K562 (cell line): ENCODE measurements around the gene COL26A1. TPM values are rescaled to one million over a fixed set of nuclear protein-coding genes. Genes with fewer than 3 reads are reported as not detected.

Experiments
- ATAC-seq: fragments of 200-7000 bp; cut with Tn5 transposase; 3 replicates; pipeline ENCODE4 v1.9.1; 2020; ENCODE audit warnings: moderate library complexity
- BruUV-seq: library from RNA; stranded (reverse); fragments of 400-500 nt; replicated peaks from 2 replicates; lab custom pipeline; 2021; lab: Mats Ljungman, UMichigan
- CTCF ChIA-PET: fragments of 300-600 bp; formaldehyde crosslinking; extraction: SDS; loops from one replicate; lab custom pipeline; 2021; ENCODE audit warnings: low intra/inter-chr PET ratio; lab: Yijun Ruan, JAX
- POLR2A ChIA-PET: fragments of 300-600, 350-650 bp; sonication (Branson Sonifier 250); formaldehyde crosslinking; extraction: SDS; loops from one replicate; lab custom pipeline; 2021; ENCODE audit warnings: antibody characterized with exemption, inconsistent platforms; lab: Yijun Ruan, JAX
- DNase-seq, 4 experiments: peaks; one replicate each; pipeline versions ENCODE4 v3.0.0 to v3.0.0-alpha.2; 2011 to 2018; ENCODE audit warnings: low spot score in 3 of 4, mixed read lengths in 3 of 4; ENCODE audit errors: extremely low read depth in 1 of 4
- FAIRE-seq: peaks from 2 replicates; lab custom pipeline; 2011; peaks lifted over from hg19 to GRCh38; lab: Jason Lieb, UNC
- H2AFZ ChIP-seq: 2 replicates; pipeline ENCODE4 v1.6.0; 2011; ENCODE audit warnings: low read depth, low read length, control low read depth, inconsistent platforms
- H3K27ac ChIP-seq: fragments of 200-600 bp; 3 replicates; pipeline ENCODE4 v1.8.0; 2011; ENCODE audit warnings: low read depth, mild to moderate bottlenecking, control low read depth, inconsistent platforms, low read length, moderate library complexity, mixed read lengths; ENCODE audit errors: extremely low read depth
- H3K27me3 ChIP-seq, 2 experiments: fragments of 300-600 bp in 1 of 2; 2 replicates in 1 of 2; 3 replicates in 1 of 2; pipeline versions ENCODE4 v1.6.0 to v1.8.0; 2011; ENCODE audit warnings: inconsistent platforms in 2 of 2, low read length in 2 of 2, mild to moderate bottlenecking in 1 of 2, mixed read lengths in 1 of 2, moderate library complexity in 1 of 2; ENCODE audit not compliant: control insufficient read depth in 2 of 2, insufficient read depth in 2 of 2
- H3K36me3 ChIP-seq: fragments of 300-600 bp; 3 replicates; pipeline ENCODE4 v1.8.0; 2011; ENCODE audit warnings: mild to moderate bottlenecking, low read length, inconsistent platforms; ENCODE audit not compliant: control insufficient read depth, insufficient read depth
- H3K4me1 ChIP-seq, 2 experiments: fragments of 200-600 bp in 1 of 2; replicated peaks in 1 of 2; 2 replicates in 1 of 2; 3 replicates in 1 of 2; pipeline versions ENCODE4 v1.5.1 to v1.8.0; 2011; ENCODE audit warnings: inconsistent platforms in 2 of 2, low read length in 2 of 2, mild to moderate bottlenecking in 1 of 2, mixed read lengths in 1 of 2, moderate library complexity in 1 of 2; ENCODE audit not compliant: control insufficient read depth in 2 of 2, insufficient read depth in 2 of 2
- H3K4me2 ChIP-seq: 2 replicates; pipeline ENCODE4 v1.6.1; 2011; ENCODE audit warnings: low read length, control low read depth, inconsistent platforms, mixed read lengths; ENCODE audit not compliant: insufficient read depth
- H3K4me3 ChIP-seq: fragments of 200-600 bp; sonication (generic), shearing (Covaris generic); 2 replicates; pipeline ENCODE4 v1.5.1; 2016; ENCODE audit warnings: control low read depth, inconsistent platforms
- H3K79me2 ChIP-seq: fragments of 200-600 bp; 3 replicates; pipeline ENCODE4 v1.8.0; 2011; ENCODE audit warnings: low read length, inconsistent platforms; ENCODE audit not compliant: control insufficient read depth, insufficient read depth
- H3K9ac ChIP-seq, 2 experiments: 2 replicates each; pipeline versions ENCODE4 v1.6.0 to v1.6.1; 2011; ENCODE audit warnings: low read depth in 2 of 2, low read length in 2 of 2, control low read depth in 1 of 2, inconsistent platforms in 1 of 2, mild to moderate bottlenecking in 1 of 2, mixed read lengths in 1 of 2; ENCODE audit not compliant: insufficient read depth in 1 of 2
- H3K9me1 ChIP-seq: one replicate; pipeline ENCODE4 v1.6.0; 2011; ENCODE audit warnings: inconsistent platforms, mild to moderate bottlenecking, low read length, moderate library complexity; ENCODE audit not compliant: control insufficient read depth, insufficient read depth
- H3K9me3 ChIP-seq: replicated peaks from 2 replicates; pipeline ENCODE4 v1.5.1; 2011; ENCODE audit warnings: low read depth, low read length, inconsistent platforms; ENCODE audit not compliant: control insufficient read depth, insufficient read depth
- H4K20me1 ChIP-seq: replicated peaks from 2 replicates; pipeline ENCODE4 v1.6.1; 2011; ENCODE audit warnings: low read length, inconsistent platforms, mixed read lengths; ENCODE audit not compliant: control insufficient read depth, insufficient read depth
- CBFA2T3 ChIP-seq: fragments of 450-650 bp; IDR thresholded peaks from 2 replicates; pipeline ENCODE4 v1.6.1; 2017
- CBX2 ChIP-seq: fragments of 200-600 bp; sonication (generic); IDR thresholded peaks from one replicate; pipeline ENCODE4 v1.6.1; 2012; ENCODE audit warnings: mild to moderate bottlenecking, low read length, inconsistent platforms; ENCODE audit not compliant: insufficient read depth, poor library complexity, severe bottlenecking
- MCM3 ChIP-seq: fragments of 450-650 bp; IDR thresholded peaks from 2 replicates; pipeline ENCODE4 v1.6.1; 2016
- ZBTB1 ChIP-seq: sonication (generic); formaldehyde crosslinking; IDR thresholded peaks from 2 replicates; pipeline ENCODE4 v1.8.1; 2023; ENCODE audit warnings: missing genetic modification reagents, low read depth, mild to moderate bottlenecking, borderline replicate concordance
- ZBTB8A ChIP-seq: fragments of 450-650 bp; IDR thresholded peaks from 2 replicates; pipeline ENCODE4 v1.6.1; 2018; ENCODE audit warnings: mild to moderate bottlenecking, moderate library complexity; ENCODE audit not compliant: partially characterized antibody
- ZNF134 ChIP-seq: fragments of 250-450 bp; sonication (Bioruptor Pico); conservative IDR thresholded peaks from 2 replicates; pipeline ENCODE4 v1.4.0; 2020
- WGBS: fragments of 100-300 bp; shearing (Covaris generic); methylation state at CpG from one replicate; pipeline ENCODE4 v1.1.6; 2016; ENCODE audit warnings: low coverage, mixed read lengths; ENCODE audit not compliant: insufficient coverage; ENCODE audit errors: missing lambda C conversion rate; 5-methylcytosine and 5-hydroxymethylcytosine counted together
- in situ Hi-C: fragments of 300-500 bp; cut with MboI; formaldehyde crosslinking; loops from 4 replicates; pipeline ENCODE4 v1.15.0; 2018; ENCODE audit warnings: inconsistent platforms, mixed read lengths
- intact Hi-C: fragments of 100-400 bp; cut with micrococcal nuclease; formaldehyde crosslinking; loops from 2 replicates; pipeline ENCODE4 v1.14.2; 2022
- polyA plus RNA-seq, 8 experiments: library from polyadenylated mRNA; depleted of rRNA in 4 of 8; stranded (reverse) in 5 of 8; unstranded in 3 of 8; fragments of >200 nt; fragmentation: Nextera tagmentation in 2 of 8; fragmentation: Illumina TruSeq in 1 of 8; extraction: Ambion mirVana in 2 of 8; extraction: Trizol in 1 of 8; gene quantifications; 2 replicates each; pipeline versions ENCODE4 v1.2.1 to v1.2.3, GENCODE V29; 2011 to 2014; ENCODE audit warnings: inconsistent platforms in 1 of 8, missing spikeins in 1 of 8
- total RNA-seq, 7 experiments: library from RNA; depleted of rRNA in 6 of 7; stranded (reverse); fragments of >200 nt in 6 of 7; fragmentation: Illumina TruSeq in 2 of 7; extraction: Trizol in 2 of 7; gene quantifications; 2 replicates each; pipeline versions ENCODE4 v1.2.1 to v1.2.3, GENCODE V29; 2011 to 2021; ENCODE audit warnings: low replicate concordance in 1 of 7
- TF ChIP-seq, protein P1 (sequence below): sonication (generic); formaldehyde crosslinking; IDR thresholded peaks from 2 replicates; pipeline ENCODE4 v1.5.0; 2020; ENCODE audit warnings: missing genetic modification reagents

Gene COL26A1
- total and polyA plus RNA-seq, 9 of the 15 experiments (the other 6 are each of a cell fraction or from before 2014, with no cell fraction given), result 0.04 to 0.39 (median 0.07) TPM; not detected in 5

DNA sequence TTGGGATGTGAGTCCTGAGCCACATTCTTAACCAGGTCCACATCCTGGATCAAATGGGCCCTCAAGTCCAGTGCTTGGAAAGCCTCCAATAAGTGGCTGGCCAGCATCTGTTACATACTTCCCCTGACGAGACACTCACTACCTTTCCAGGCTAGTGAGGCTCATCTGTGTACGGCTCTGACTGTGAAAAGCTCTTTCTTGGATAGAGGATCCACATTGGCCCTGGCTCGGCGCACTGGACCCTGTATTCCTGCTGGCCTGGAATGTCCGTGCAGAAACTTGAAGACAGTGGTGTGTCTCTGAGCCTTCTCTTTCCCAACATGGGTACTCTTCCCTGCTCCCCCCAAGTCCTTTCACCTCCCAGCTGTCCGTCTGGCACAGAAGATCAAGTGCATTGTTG, 230.9 kb downstream of the COL26A1 start (continued):
- TF ChIP-seq ZBTB1 (CRISPR knock-in tag) (no peak), ZNF134 (CRISPR knock-in tag) (no peak), MCM3 (no peak), CBX2 (no peak)
- TF ChIP-seq, protein P1, sequence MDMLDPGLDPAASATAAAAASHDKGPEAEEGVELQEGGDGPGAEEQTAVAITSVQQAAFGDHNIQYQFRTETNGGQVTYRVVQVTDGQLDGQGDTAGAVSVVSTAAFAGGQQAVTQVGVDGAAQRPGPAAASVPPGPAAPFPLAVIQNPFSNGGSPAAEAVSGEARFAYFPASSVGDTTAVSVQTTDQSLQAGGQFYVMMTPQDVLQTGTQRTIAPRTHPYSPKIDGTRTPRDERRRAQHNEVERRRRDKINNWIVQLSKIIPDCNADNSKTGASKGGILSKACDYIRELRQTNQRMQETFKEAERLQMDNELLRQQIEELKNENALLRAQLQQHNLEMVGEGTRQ (CRISPR knock-in tag), result no peak

DNA sequence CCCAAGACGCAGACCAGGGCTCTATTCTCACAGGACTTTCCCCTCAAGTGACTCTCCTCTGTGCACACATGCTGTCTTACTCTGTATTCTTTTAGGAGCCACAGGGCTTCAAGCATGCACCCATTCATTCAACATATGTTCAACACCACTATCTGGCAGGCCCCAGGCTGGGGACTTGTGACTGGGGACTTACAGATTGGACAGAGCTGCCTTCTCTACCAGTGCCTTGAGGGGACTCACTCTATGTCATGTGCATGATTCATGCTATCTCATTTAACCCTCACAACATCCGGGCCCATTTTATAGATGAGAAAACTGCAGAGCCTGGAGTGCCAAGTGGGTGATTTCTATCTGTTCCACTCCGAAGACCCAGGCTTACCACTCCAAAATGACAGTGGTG, 232.1 kb downstream of the COL26A1 start:
- H3K9me1 ChIP-seq, result no peaks in the 10 kb centered on the region
- CTCF ChIA-PET, result interaction anchor here (0.6 kb wide), 1 partner anchor 43 kb away, joined by 4 read pairs; no protein-coding TSS in a partner anchor
- TF ChIP-seq ZBTB8A (no peak), CBFA2T3 (0 out of 2 replicates have a peak, but pooled peaks have one; percentile 7)
- WGBS, result 0% methylated on average over 3 of the region's 3 CpGs
- no peak overlapping the region for H3K4me2 ChIP-seq
- in situ Hi-C loops (no loop called here), intact Hi-C loops (no loop called here)
- POLR2A ChIA-PET, result interaction anchor here (0.6 to 0.7 kb wide), 3 partner anchors 11 to 229 kb away, joined by 3 read pairs; no protein-coding TSS in a partner anchor
- no peak for DNase-seq
- no peak overlapping the region for H3K9ac ChIP-seq
- no peak for ATAC-seq
- H3K27ac ChIP-seq, result no peak overlapping the region
- peaks cover 0 to 12% of the 10 kb centered on the region in 2 experiments; a peak in 1 of 5 replicates for H3K4me1 ChIP-seq
- no peak overlapping the region for H2AFZ ChIP-seq
- H4K20me1 ChIP-seq, result no peaks in the 10 kb centered on the region
- H3K4me3 ChIP-seq, result no peak overlapping the region
- peak; percentile 35 for FAIRE-seq
- H3K36me3 ChIP-seq, result no peaks in the 10 kb centered on the region
- H3K79me2 ChIP-seq, result no peaks in the 10 kb centered on the region
- H3K9me3 ChIP-seq, result no peaks in the 10 kb centered on the region
- H3K27me3 ChIP-seq, result peaks cover 2 to 52% of the 10 kb centered on the region in 2 experiments; a peak in 3 of 5 replicates
- no TSS peak for BruUV-seq
